Measurements from ENCODE around the gene SF3A1.

SF3A1 gene

DNA sequence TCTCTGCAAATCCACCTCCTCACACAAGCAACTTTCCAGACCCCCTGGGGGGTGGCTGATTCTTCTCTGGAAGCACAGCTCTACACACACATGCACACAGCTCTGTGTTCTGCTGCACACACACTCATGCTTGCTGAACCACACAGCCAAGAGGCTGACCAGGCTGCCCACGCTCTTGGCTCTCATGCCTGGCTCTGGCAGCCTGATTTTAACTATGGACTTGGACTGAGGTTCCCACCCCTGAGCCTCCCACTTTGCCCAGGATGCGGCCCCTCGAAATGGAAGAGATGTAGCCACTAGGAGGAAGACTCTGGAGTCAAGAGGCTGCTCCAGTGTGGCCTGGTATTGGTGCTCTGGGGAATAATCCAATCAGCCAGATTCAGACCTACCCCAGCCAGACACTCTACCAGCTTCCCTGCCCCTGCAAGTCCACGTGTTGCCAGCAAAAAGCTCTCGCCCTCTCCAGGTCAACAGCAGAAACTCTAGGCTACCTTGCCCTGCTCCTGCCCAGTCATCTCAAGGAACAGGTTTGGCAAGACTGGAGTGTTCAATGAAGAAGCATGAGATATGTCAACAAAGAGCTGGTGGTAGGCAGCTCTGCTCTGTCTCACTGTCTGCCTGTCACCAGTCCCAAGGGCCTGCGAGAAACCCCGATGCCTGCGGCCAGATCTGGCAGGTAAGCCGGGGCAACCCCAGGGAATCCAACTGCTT lies 58.5 kb downstream of the SF3A1 start:
- FAIRE-seq (no peak), DNase-seq (ENCODE audit: insufficient read length, low spot score) (no peak)
- TF ChIP-seq PAX5 (IDR thresholded peaks at IDR 0.05; ENCODE audit: insufficient read depth, low read length, severe bottlenecking), result no peak
- TF ChIP-seq POLR2AphosphoS5 (IDR thresholded peaks at IDR 0.05; ENCODE audit: low read depth, low read length), result no peak
- no peak for TF ChIP-seq TAF1 (IDR thresholded peaks at IDR 0.05; ENCODE audit: low read depth, low read length)
- TF ChIP-seq POLR2A (IDR thresholded peaks at IDR 0.05; ENCODE audit: low read depth, low read length), result no peak
- no peak for TF ChIP-seq SPI1 (IDR thresholded peaks at IDR 0.05; ENCODE audit: low read depth, low read length)
- TF ChIP-seq POU2F2 (IDR thresholded peaks at IDR 0.05; ENCODE audit: low read depth, low read length), result no peak

DNA sequence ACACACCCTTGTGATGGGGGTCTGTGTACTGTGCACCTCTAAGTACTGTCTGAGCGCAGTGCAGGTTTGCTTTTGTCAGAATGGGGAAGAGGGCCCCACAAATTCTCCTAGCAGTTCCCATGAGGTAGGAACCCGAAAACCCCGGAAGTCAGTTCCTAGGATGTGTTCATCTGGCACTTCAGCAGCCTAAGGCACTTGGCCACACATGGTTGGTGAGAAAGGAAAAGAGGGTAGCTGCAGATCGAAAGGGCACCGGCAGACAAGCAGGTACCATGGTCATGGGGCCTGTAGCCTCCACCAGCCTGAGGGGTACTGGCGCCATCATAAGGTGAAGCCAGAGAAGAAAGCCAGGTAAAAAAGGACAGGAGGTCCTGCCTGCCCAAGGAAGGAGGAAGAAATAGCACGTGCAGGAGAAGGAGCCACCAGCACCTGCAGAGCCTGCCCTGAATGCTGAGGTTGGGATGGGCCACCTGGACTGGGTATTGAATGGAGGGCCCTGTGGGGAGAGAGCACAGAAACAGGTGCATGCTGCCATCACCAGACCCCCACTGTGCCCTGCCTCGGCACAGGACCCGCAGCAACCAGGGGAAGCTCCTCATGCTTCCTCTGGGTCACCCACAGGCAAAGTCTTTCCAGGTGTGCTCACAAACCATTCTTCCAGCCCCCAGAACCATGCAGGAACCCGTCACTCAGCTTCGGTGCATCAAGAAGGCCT lies 59.3 kb downstream of the SF3A1 start:
- DNase-seq (ENCODE audit: insufficient read length, low spot score) (no peak), FAIRE-seq (no peak)
- TF ChIP-seq POU2F2 (IDR thresholded peaks at IDR 0.05; ENCODE audit: low read depth, low read length) (no peak), PAX5 (IDR thresholded peaks at IDR 0.05; ENCODE audit: insufficient read depth, low read length, severe bottlenecking) (no peak)

DNA sequence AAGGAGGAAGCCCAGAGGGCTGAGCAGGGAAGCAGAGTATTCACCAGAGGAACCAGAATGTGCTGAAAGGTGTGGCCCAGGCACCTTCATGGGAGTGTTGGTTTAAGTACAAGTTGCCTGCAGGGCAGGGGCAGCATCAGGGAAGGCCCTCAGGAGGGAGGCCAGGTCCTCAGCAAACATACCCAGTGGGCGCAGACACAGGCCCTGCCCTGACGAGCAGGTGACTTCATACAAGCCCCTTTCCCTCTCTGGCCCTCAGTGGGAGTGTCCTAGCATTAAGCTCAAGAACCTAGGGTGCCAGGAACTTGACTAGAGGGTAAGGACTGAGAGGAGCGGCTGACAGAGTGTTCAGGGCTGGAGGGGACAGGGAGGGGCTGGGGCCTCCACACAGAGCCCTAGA lies 59.9 kb downstream of the SF3A1 start:
- no peak for FAIRE-seq
- TF ChIP-seq TAF1 (IDR thresholded peaks at IDR 0.05; ENCODE audit: low read depth, low read length), result no peak
- TF ChIP-seq POU2F2 (IDR thresholded peaks at IDR 0.05; ENCODE audit: low read depth, low read length), result no peak
- no peak for TF ChIP-seq POLR2A (IDR thresholded peaks at IDR 0.05; ENCODE audit: low read depth, low read length)
- no peak for TF ChIP-seq SPI1 (IDR thresholded peaks at IDR 0.05; ENCODE audit: low read depth, low read length)
- no peak for TF ChIP-seq PAX5 (IDR thresholded peaks at IDR 0.05; ENCODE audit: insufficient read depth, low read length, severe bottlenecking)
- TF ChIP-seq POLR2AphosphoS5 (IDR thresholded peaks at IDR 0.05; ENCODE audit: low read depth, low read length), result no peak

DNA sequence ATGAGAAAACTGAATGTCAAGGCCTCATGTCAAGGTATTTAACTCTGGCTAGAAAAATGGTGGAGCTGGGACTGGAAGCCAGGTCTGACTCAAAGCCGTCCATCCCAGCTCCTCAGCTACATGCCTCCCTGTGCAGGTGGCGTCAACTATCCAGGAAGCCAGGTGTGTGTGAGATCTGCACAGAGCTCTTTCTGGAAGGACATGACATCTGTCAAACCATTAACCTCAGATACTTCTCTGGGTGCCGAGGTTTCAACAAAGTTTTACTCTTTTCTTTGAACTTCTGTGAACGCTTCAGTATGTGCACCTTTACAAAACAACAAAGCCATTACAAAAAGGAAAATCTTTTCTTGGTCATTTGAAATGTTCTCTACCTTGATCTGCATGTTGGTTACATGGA lies 60.4 kb downstream of the SF3A1 start:
- TF ChIP-seq POLR2AphosphoS5 (IDR thresholded peaks at IDR 0.05; ENCODE audit: low read depth, low read length), result no peak
- no peak for TF ChIP-seq POU2F2 (IDR thresholded peaks at IDR 0.05; ENCODE audit: low read depth, low read length)
- no peak for FAIRE-seq

More for the DNA sequence above, 59.9 kb downstream of the SF3A1 start:
- DNase-seq (ENCODE audit: insufficient read length, low spot score), result no peak

DNA sequence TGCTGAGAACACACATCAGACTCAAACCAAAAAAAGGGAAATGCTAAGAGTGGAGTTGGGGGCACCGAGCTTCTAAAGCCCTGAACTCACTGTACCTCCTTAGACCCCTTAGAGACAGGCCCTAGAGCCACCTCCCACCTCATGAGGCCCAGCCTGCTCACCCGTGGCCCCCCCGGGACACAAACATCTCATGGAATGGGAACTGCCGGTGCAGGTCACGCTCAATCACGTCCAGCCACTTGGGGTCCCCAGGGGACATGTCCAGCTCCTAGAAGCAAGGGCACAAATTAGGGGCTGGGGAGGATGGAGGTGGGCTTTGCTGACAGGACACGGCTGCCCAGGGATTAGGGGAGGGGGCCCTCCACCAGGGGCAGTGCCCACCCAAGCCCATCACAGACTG lies 61.1 kb downstream of the SF3A1 start:
- no peak for DNase-seq (ENCODE audit: insufficient read length, low spot score)
- no peak for TF ChIP-seq POU2F2 (IDR thresholded peaks at IDR 0.05; ENCODE audit: low read depth, low read length)
- FAIRE-seq, result no peak

More for the DNA sequence above, 60.4 kb downstream of the SF3A1 start:
- DNase-seq (ENCODE audit: insufficient read length, low spot score), result no peak

DNA sequence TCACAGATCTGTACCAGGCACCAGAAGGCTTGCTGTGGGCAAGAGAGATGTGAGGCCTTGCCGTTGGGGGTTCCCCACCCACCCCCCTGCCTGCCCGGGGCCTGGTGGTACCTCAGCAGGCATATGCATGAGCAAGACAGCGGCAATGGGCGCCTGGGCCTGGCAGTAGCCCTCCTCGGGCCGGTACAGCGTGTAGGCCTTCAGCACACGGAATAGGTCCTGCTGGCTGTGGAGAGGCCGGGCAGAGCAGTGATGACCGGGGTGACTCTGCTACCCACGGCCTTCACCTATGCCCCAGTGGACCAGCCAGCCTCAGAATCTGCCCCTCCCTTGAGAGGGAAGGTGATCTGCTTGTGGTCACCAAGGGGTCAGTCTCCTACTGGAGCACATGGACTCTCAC lies 61.9 kb downstream of the SF3A1 start:
- no peak for DNase-seq (ENCODE audit: insufficient read length, low spot score)
- TF ChIP-seq SPI1 (IDR thresholded peaks at IDR 0.05; ENCODE audit: low read depth, low read length) (no peak), POLR2A (IDR thresholded peaks at IDR 0.05; ENCODE audit: low read depth, low read length) (no peak), POLR2AphosphoS5 (IDR thresholded peaks at IDR 0.05; ENCODE audit: low read depth, low read length) (no peak)
- no peak for FAIRE-seq

DNA sequence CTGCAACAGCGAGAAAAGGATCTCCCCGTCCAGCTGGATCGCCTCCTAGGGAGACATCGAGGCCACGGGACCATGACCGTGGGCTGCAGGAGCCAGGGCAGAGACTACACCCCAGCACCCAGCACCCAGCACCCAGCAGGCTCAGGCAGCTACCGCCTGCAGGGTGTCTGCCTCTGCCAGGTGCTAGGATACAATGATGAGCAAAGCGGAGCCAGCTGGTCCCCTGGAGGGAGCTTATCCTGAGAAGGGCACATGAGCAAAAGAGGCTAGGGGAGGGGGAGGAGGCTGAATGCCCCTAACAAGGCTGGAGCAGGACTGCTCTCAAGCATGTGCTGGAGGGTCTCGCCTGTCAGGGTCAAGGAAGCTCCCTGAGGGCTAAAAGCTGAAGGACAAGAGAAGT lies 62.6 kb downstream of the SF3A1 start:
- no peak for FAIRE-seq
- no peak for DNase-seq (ENCODE audit: insufficient read length, low spot score)
- TF ChIP-seq PAX5 (IDR thresholded peaks at IDR 0.05; ENCODE audit: insufficient read depth, low read length, severe bottlenecking) (no peak), POLR2A (IDR thresholded peaks at IDR 0.05; ENCODE audit: low read depth, low read length) (no peak), POLR2AphosphoS5 (IDR thresholded peaks at IDR 0.05; ENCODE audit: low read depth, low read length) (no peak), POU2F2 (IDR thresholded peaks at IDR 0.05; ENCODE audit: low read depth, low read length) (no peak), TAF1 (IDR thresholded peaks at IDR 0.05; ENCODE audit: low read depth, low read length) (no peak), SPI1 (IDR thresholded peaks at IDR 0.05; ENCODE audit: low read depth, low read length) (no peak)

DNA sequence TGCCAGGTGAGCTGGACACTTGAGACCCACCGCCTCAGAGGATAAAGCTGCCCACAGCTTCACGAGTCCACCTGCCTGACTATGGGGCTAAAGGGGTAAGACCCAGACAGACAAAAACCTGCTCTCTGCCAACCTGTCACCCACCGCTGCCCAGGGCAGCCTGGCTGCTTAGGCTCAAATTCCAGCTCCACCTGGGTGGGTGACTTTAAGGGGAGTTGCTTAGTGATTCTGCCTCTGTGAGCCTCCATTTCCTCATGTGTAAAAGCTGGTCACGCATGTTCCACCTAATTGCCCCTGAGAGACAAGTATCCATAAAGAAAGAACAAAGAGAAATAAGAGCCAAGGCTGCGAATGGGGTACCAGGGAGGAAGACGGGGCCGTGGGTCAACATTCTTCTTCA lies 63.7 kb downstream of the SF3A1 start:
- TF ChIP-seq TAF1 (IDR thresholded peaks at IDR 0.05; ENCODE audit: low read depth, low read length) (no peak), POU2F2 (IDR thresholded peaks at IDR 0.05; ENCODE audit: low read depth, low read length) (no peak), PAX5 (IDR thresholded peaks at IDR 0.05; ENCODE audit: insufficient read depth, low read length, severe bottlenecking) (no peak), POLR2A (IDR thresholded peaks at IDR 0.05; ENCODE audit: low read depth, low read length) (no peak), SPI1 (IDR thresholded peaks at IDR 0.05; ENCODE audit: low read depth, low read length) (no peak), POLR2AphosphoS5 (IDR thresholded peaks at IDR 0.05; ENCODE audit: low read depth, low read length) (no peak)
- no peak for DNase-seq (ENCODE audit: insufficient read length, low spot score)
- FAIRE-seq, result no peak

DNA sequence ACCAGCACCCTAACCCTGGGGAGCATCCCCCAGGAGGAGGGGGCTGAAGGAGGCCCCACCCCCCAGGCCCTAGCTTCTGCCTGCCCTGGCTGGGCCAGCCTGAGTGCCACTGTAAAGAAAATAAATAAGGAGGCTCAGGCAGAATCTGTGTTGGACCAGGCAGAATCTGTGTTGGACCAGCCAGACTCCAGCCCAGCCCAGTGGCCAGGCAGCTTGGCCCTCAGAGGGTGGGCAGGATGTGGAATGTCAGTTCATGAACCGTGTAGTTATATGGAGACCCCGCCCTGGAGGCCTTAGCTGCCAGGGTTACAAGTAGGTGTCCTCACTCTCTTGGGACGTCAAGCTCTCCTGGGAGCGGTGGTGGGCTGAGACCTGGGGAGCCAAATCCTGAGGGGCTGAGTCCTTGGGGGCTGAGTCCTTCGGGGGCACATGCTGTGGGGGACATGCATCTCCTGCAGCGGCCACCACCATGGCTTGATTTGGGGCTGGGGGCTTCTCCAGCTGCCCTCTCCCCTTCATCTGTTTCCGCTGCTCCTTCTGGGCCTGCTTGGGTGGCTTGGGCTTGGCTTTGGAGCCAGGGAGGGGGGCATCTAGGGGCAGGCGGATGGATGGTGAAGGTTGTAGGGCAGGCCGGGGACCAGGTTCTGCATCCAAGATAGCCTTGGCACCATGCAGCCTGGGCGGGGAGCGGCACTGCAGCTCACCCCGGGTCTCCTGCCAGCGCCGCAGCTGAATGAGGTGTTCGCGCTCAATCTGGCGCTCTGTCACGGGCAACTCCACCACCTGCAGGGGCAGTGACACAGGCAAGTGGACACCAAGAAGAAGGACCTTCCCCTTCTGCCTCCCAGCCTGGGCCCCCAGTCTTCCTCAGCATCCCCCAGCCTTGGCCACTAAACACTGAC lies 64.4 kb downstream of the SF3A1 start:
- DNase-seq (ENCODE audit: insufficient read length, low spot score), result no peak
- no peak for TF ChIP-seq SPI1 (IDR thresholded peaks at IDR 0.05; ENCODE audit: low read depth, low read length)
- TF ChIP-seq TAF1 (IDR thresholded peaks at IDR 0.05; ENCODE audit: low read depth, low read length), result no peak
- no peak for TF ChIP-seq POU2F2 (IDR thresholded peaks at IDR 0.05; ENCODE audit: low read depth, low read length)
- no peak for TF ChIP-seq POLR2A (IDR thresholded peaks at IDR 0.05; ENCODE audit: low read depth, low read length)
- no peak for TF ChIP-seq PAX5 (IDR thresholded peaks at IDR 0.05; ENCODE audit: insufficient read depth, low read length, severe bottlenecking)
- TF ChIP-seq POLR2AphosphoS5 (IDR thresholded peaks at IDR 0.05; ENCODE audit: low read depth, low read length), result no peak
- no peak for FAIRE-seq
